WERI-Rb-1 (cell line): ENCODE results near the gene EXD1.

ENCODE experiments used
- DNase-seq: peaks from one replicate; pipeline ENCODE4 v3.0.0-alpha.2; 2020
- H3K27ac ChIP-seq: fragments of 250-450 bp; sonication (Bioruptor Pico); 2 replicates; pipeline ENCODE4 v1.5.1; 2020; ENCODE audit warnings: mild to moderate bottlenecking, moderate library complexity
- H3K27me3 ChIP-seq: fragments of 250-450 bp; sonication (Bioruptor Pico); 2 replicates; pipeline ENCODE4 v1.5.1; 2021; ENCODE audit warnings: mild to moderate bottlenecking, low read depth, moderate library complexity; ENCODE audit not compliant: insufficient read depth, severe bottlenecking
- H3K36me3 ChIP-seq: fragments of 250-450 bp; sonication (Bioruptor Pico); 2 replicates; pipeline ENCODE4 v1.5.1; 2020; ENCODE audit warnings: mild to moderate bottlenecking, moderate library complexity
- H3K4me3 ChIP-seq: 2 replicates; pipeline ENCODE4 v1.5.1; 2011; ENCODE audit warnings: low read depth, mild to moderate bottlenecking, control low read depth, low read length
- H3K9me3 ChIP-seq: fragments of 250-450 bp; sonication (Bioruptor Pico); 2 replicates; pipeline ENCODE4 v1.5.1; 2021; ENCODE audit warnings: mild to moderate bottlenecking, moderate library complexity; ENCODE audit not compliant: severe bottlenecking
- TF ChIP-seq, protein P1 (sequence below): IDR thresholded peaks from 2 replicates; pipeline ENCODE4 v1.5.1; 2011; ENCODE audit warnings: low read depth, mild to moderate bottlenecking, control low read depth, inconsistent platforms, low read length

EXD1 gene, protein sequence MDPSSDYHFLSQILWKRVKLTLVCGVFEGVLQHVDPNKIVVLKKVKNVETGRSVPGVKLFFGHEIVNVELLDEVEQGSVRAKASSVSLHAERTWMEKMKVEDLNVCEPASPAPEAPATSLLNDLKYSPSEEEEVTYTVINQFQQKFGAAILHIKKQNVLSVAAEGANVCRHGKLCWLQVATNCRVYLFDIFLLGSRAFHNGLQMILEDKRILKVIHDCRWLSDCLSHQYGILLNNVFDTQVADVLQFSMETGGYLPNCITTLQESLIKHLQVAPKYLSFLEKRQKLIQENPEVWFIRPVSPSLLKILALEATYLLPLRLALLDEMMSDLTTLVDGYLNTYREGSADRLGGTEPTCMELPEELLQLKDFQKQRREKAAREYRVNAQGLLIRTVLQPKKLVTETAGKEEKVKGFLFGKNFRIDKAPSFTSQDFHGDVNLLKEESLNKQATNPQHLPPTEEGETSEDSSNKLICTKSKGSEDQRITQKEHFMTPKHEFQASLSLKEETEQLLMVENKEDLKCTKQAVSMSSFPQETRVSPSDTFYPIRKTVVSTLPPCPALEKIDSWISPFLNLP

GRCh38 chr15:41230650-41231421 is at the start of gene EXD1, which contains the start of gene CHP1:
Gene EXD1 (minus strand): TSS chr15:41230757. CDS start chr15:41226575, 4,182 bp downstream.
Gene CHP1 (plus strand): TSS chr15:41231268. CDS start chr15:41231383, 115 bp downstream.
- no peaks in the 10 kb centered on the region for H3K27me3 ChIP-seq
- peak; percentile 98 for DNase-seq
- peak within 1 kb of the TSS; percentile 84 for H3K27ac ChIP-seq
- H3K4me3 ChIP-seq = peak within 1 kb of the TSS; percentile 95
- peaks cover 3% of the 10 kb centered on the region for H3K9me3 ChIP-seq
- TF ChIP-seq, protein P1, sequence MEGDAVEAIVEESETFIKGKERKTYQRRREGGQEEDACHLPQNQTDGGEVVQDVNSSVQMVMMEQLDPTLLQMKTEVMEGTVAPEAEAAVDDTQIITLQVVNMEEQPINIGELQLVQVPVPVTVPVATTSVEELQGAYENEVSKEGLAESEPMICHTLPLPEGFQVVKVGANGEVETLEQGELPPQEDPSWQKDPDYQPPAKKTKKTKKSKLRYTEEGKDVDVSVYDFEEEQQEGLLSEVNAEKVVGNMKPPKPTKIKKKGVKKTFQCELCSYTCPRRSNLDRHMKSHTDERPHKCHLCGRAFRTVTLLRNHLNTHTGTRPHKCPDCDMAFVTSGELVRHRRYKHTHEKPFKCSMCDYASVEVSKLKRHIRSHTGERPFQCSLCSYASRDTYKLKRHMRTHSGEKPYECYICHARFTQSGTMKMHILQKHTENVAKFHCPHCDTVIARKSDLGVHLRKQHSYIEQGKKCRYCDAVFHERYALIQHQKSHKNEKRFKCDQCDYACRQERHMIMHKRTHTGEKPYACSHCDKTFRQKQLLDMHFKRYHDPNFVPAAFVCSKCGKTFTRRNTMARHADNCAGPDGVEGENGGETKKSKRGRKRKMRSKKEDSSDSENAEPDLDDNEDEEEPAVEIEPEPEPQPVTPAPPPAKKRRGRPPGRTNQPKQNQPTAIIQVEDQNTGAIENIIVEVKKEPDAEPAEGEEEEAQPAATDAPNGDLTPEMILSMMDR = peak; percentile 93
- H3K36me3 ChIP-seq = no peaks in the 10 kb centered on the region

GRCh38 chr15:41279535-41280283 is 49.2 kb upstream of the EXD1 start:
- Histone ChIP-seq H3K27ac (no peak overlapping the region), H3K9me3 (no peaks in the 10 kb centered on the region), H3K36me3 (peaks cover 18% of the 10 kb centered on the region), H3K4me3 (no peak overlapping the region), H3K27me3 (no peaks in the 10 kb centered on the region)
- DNase-seq = no peak
- TF ChIP-seq, protein P1 = no peak

GRCh38 chr15:41278319-41278718 is 47.8 kb upstream of the EXD1 start:
- TF ChIP-seq, protein P1 = no peak
- H3K36me3 ChIP-seq = peaks cover 21% of the 10 kb centered on the region
- no peak overlapping the region for H3K27ac ChIP-seq
- H3K27me3 ChIP-seq = no peaks in the 10 kb centered on the region
- H3K4me3 ChIP-seq = no peak overlapping the region
- no peaks in the 10 kb centered on the region for H3K9me3 ChIP-seq
- DNase-seq = no peak

DNA sequence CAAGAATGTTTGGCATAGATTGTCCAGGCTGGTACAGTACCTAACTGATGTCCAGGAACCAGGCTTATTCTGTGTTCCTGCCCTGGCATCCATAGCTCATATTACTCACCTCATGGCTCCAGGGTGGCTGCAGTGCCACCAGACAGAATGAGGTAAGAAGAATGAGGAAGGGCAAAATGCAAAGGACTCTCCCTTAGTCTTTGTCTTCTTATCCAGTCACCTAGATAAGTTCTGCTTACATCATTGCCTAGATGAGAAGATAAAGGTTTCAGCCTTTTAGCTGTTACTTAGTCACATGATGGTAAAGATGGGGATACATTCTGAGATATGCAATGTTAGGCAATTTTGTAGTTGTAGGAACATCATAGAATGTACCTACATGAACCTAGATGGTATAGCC is 46.3 kb upstream of the EXD1 start:
- no peak overlapping the region for H3K27ac ChIP-seq
- no peaks in the 10 kb centered on the region for H3K9me3 ChIP-seq
- DNase-seq = no peak
- H3K4me3 ChIP-seq = no peak overlapping the region
- H3K36me3 ChIP-seq = peaks cover 29% of the 10 kb centered on the region
- H3K27me3 ChIP-seq = no peaks in the 10 kb centered on the region
- TF ChIP-seq, protein P1 = no peak

GRCh38 chr15:41269887-41270286 is 39.3 kb upstream of the EXD1 start:
- Histone ChIP-seq H3K27me3 (no peaks in the 10 kb centered on the region), H3K27ac (no peak overlapping the region), H3K36me3 (peaks cover 17% of the 10 kb centered on the region; the same call in 1 of the 2 replicates), H3K9me3 (no peaks in the 10 kb centered on the region), H3K4me3 (no peak overlapping the region)
- TF ChIP-seq, protein P1 = no peak
- no peak for DNase-seq
